Heart left ventricle (tissue), 16 donors: ENCODE measurements around the gene ASPG. TPM values are rescaled to one million over a fixed set of nuclear protein-coding genes. Genes with fewer than 3 reads are reported as not detected.

ENCODE experiments used
- ATAC-seq, 4 donors: fragments of 200-7000 bp; cut with Tn5 transposase; one replicate each; pipeline ENCODE4 v1.9.1; 2020 to 2022; ENCODE audit warnings: moderate library complexity in 4 of 4, mild to moderate bottlenecking in 3 of 4, moderate number of reproducible peaks in 1 of 4
- DNase-seq, 5 donors: peaks; one replicate each; pipeline ENCODE4 v3.0.0-alpha.2; 2020
- H3K27ac ChIP-seq, 12 donors: fragments of 200-600 bp; sonication (generic) in 4 of 12; one replicate each; pipeline versions ENCODE4 v1.5.0 to v1.8.0; 2016 to 2022; ENCODE audit warnings: mild to moderate bottlenecking in 2 of 12
- H3K27me3 ChIP-seq, 9 donors: fragments of 200-600 bp; sonication (generic) in 2 of 9; one replicate each; pipeline versions ENCODE4 v1.5.1 to v1.8.0; 2016 to 2022; ENCODE audit warnings: mild to moderate bottlenecking in 3 of 9
- H3K36me3 ChIP-seq, 9 donors: fragments of 200-600 bp; sonication (generic) in 2 of 9; one replicate each; pipeline versions ENCODE4 v1.5.0 to v1.8.0; 2018 to 2022; ENCODE audit warnings: mild to moderate bottlenecking in 2 of 9
- H3K4me1 ChIP-seq, 12 donors: fragments of 200-600 bp; sonication (generic) in 4 of 12; one replicate each; pipeline versions ENCODE4 v1.5.0 to v1.8.0; 2016 to 2022; ENCODE audit warnings: mild to moderate bottlenecking in 3 of 12
- H3K4me3 ChIP-seq, 12 donors: fragments of 200-600 bp; sonication (generic) in 4 of 12; one replicate each; pipeline versions ENCODE4 v1.5.0 to v1.8.0; 2017 to 2022; ENCODE audit warnings: mild to moderate bottlenecking in 9 of 12, moderate library complexity in 4 of 12
- H3K9me3 ChIP-seq, 12 donors: fragments of 200-600 bp; sonication (generic) in 4 of 12; one replicate each; pipeline versions ENCODE4 v1.5.0 to v1.8.0; 2016 to 2022; ENCODE audit warnings: mild to moderate bottlenecking in 1 of 12
- CTCF ChIP-seq, 12 donors: fragments of 200-600 bp; sonication (generic) in 4 of 12; IDR thresholded peaks; one replicate each; pipeline versions ENCODE4 v1.5.0 to v1.8.0; 2018 to 2022; ENCODE audit warnings: antibody characterized with exemption in 12 of 12, mild to moderate bottlenecking in 5 of 12
- POLR2A ChIP-seq, 2 donors: fragments of 450-650 bp; IDR thresholded peaks; one replicate each; pipeline ENCODE4 v1.6.1; 2017; ENCODE audit warnings: antibody characterized with exemption in 2 of 2, mild to moderate bottlenecking in 2 of 2, moderate library complexity in 2 of 2
- WGBS, 4 donors: extraction: QIAGEN DNeasy Blood & Tissue Kit in 2 of 4; methylation state at CpG; one replicate each; pipeline versions ENCODE4 v1.1.5 to v1.1.7; 2013 to 2018; 5-methylcytosine and 5-hydroxymethylcytosine counted together
- intact Hi-C, 10 donors: fragments of 100-400 bp; cut with DNase I; formaldehyde crosslinking; loops; one replicate each; pipeline versions ENCODE4 v1.11.1 to v1.14.2; 2022
- polyA plus RNA-seq, 2 donors: library from polyadenylated mRNA; stranded (reverse); fragments of 200-250 nt; gene quantifications; one replicate each; pipeline ENCODE4 v1.2.3, GENCODE V29; 2013
- total RNA-seq, 9 donors: library from RNA; depleted of rRNA in 2 of 9; stranded (reverse); fragments of >200 nt in 2 of 9; fragmentation: NEBNext Ultra II Directional in 3 of 9; extraction: Animal tissue kit (Norgen Biotek cat#: 25700) in 3 of 9; gene quantifications; one replicate each; pipeline versions ENCODE4 v1.1.0 to v1.2.4, GENCODE V29; 2016 to 2023
- donor health status: ischemic (EF 13 %, LVEDD 7.1; RV severe dilation, severe dysfunction).
- donor health status: healthy with polysubstance abuse.
- donor health status: DM: no; HTN: yes; CAD: no.
- donor health status: DM: no; HTN: no; CAD: no.
- donor health status: ischemic (EF 25% LVEDD 6.9; RV normal size, moderate dysfunction).
- donor health status: ischemic (EF 25% LVEDD 5.7; RV mildly dilated, moderate dysfunction).
- donor health status: healthy.
- donor health status: DM: yes; HTN: yes; CAD: no.
- donor health status: ischemic (EF 35%, LVEDD 5.7; RV mildly dilated, moderate dysfunction).
- donor health status: nonischemic (EF 11% LVEDD 7.7; RV severe dilation, severe dysfunction).
- donor health status: DM: yes; HTN: yes; CAD: no.
- donor health status: PGD.
- donor health status: ischemic (EF 29% LVEDD 5.4; RV normal size, mild dysfunction).
- donor health status: nonischemic (EF 23%, LVEDD 6.1; RV moderate dilation, normal function).

ASPG gene
- total and polyA plus RNA-seq, 11 donors: 3.2 to 54.6 (median 16.3) TPM

- TF ChIP-seq POLR2A (IDR thresholded peaks at IDR 0.05) (no peak), CTCF (IDR thresholded peaks at IDR 0.05) (no peak)
- H3K36me3 ChIP-seq: no peaks in the 10 kb centered on the region
- no peaks in the 10 kb centered on the region for H3K9me3 ChIP-seq
- no peak overlapping the region for H3K27ac ChIP-seq
- H3K4me3 ChIP-seq: no peak overlapping the region
- peaks cover 7 to 29% (median 12%) of the 10 kb centered on the region in 9 donors for H3K27me3 ChIP-seq
- peak in 2 of 5 donors; percentile 5 to 16 for DNase-seq
- ATAC-seq: no peak
- WGBS, 4 donors: 81 to 100% (median 91%) methylated on average over 5 to 6 of the region's 6 CpGs
- peaks cover 0 to 10% (median under 1%) of the 10 kb centered on the region in 12 donors for H3K4me1 ChIP-seq
- intact Hi-C loops: no loop called here
Observed at GRCh38 chr14:104112113-104112505, 26.6 kb downstream of the ASPG start.

GRCh38 chr14:104112609-104113571 is 27.4 kb downstream of the ASPG start:
- WGBS, 4 donors: 66 to 77% (median 71%) methylated on average over 10 to 17 of the region's 17 CpGs
- TF ChIP-seq CTCF (IDR thresholded peaks at IDR 0.05): no peak
- no peak for TF ChIP-seq POLR2A (IDR thresholded peaks at IDR 0.05)
- Histone ChIP-seq H3K4me3 (no peak overlapping the region), H3K36me3 (no peaks in the 10 kb centered on the region), H3K27me3 (peaks cover 15 to 36% (median 20%) of the 10 kb centered on the region in 9 donors), H3K27ac (no peak overlapping the region), H3K4me1 (peaks cover 0 to 18% (median 4%) of the 10 kb centered on the region in 12 donors), H3K9me3 (no peaks in the 10 kb centered on the region)
- DNase-seq (peak in 3 of 5 donors; percentile 9 to 42 (median 19)), ATAC-seq (no peak)
- intact Hi-C loops: no loop called here

GRCh38 chr14:104113631-104114420 is 28.3 kb downstream of the ASPG start:
- WGBS, 4 donors: 64 to 78% (median 73%) methylated on average over 19 to 23 of the region's 23 CpGs
- TF ChIP-seq CTCF (IDR thresholded peaks at IDR 0.05) (no peak), POLR2A (IDR thresholded peaks at IDR 0.05) (no peak)
- ATAC-seq: no peak
- Histone ChIP-seq H3K4me3 (no peak overlapping the region), H3K27ac (no peak overlapping the region), H3K9me3 (no peaks in the 10 kb centered on the region), H3K4me1 (peaks cover 0 to 18% (median 4%) of the 10 kb centered on the region in 12 donors), H3K27me3 (peaks cover 19 to 46% (median 29%) of the 10 kb centered on the region in 9 donors), H3K36me3 (no peaks in the 10 kb centered on the region)
- intact Hi-C loops: no loop called here
- DNase-seq: peak in 3 of 5 donors; percentile 9 to 52 (median 18)
